GM12878 (cell line): Measurements from ENCODE around the gene CAMK2B.

Experiments
- CBX5 ChIP-seq: sonication (generic); IDR thresholded peaks from 2 replicates; pipeline ENCODE4 v1.6.1; 2016; ENCODE audit warnings: low read depth, moderate library complexity, mild to moderate bottlenecking, inconsistent platforms
- CHD1 ChIP-seq: IDR thresholded peaks from 2 replicates; pipeline ENCODE4 v1.6.1; 2012; ENCODE audit warnings: low read depth, low read length, improper control_type of control experiment
- SREBF1 ChIP-seq: IDR thresholded peaks from 2 replicates; pipeline ENCODE4 v1.6.1; 2012; ENCODE audit warnings: mild to moderate bottlenecking, low read length
- TBL1XR1 ChIP-seq: IDR thresholded peaks from 2 replicates; pipeline ENCODE4 v1.6.1; 2012; ENCODE audit warnings: low read depth, low read length, improper control_type of control experiment
- TCF12 ChIP-seq: IDR thresholded peaks from 2 replicates; pipeline ENCODE4 v1.6.1; 2011; ENCODE audit warnings: low read depth, mild to moderate bottlenecking, low read length
- ZSCAN29 ChIP-seq: fragments of 450-650 bp; IDR thresholded peaks from 2 replicates; pipeline ENCODE4 v1.6.1; 2017; ENCODE audit warnings: mild to moderate bottlenecking, moderate library complexity
- TF ChIP-seq, protein P1 (sequence below): fragments of 450-650 bp; IDR thresholded peaks from 2 replicates; pipeline ENCODE4 v1.6.1; 2016; ENCODE audit warnings: mild to moderate bottlenecking, moderate library complexity, borderline replicate concordance
- TF ChIP-seq, protein P2 (sequence below), 3 experiments: IDR thresholded peaks in 2 of 3; conservative IDR thresholded peaks in 1 of 3; 2 replicates each; pipeline ENCODE4 v1.5.1; 2011; ENCODE audit warnings: low read depth in 3 of 3, low read length in 3 of 3, mild to moderate bottlenecking in 3 of 3, control low read depth in 2 of 3, moderate library complexity in 2 of 3, inconsistent platforms in 1 of 3, mixed read lengths in 1 of 3; ENCODE audit not compliant: control insufficient read depth in 2 of 3, insufficient read depth in 1 of 3; ENCODE audit errors: extremely low read depth in 1 of 3

DNA sequence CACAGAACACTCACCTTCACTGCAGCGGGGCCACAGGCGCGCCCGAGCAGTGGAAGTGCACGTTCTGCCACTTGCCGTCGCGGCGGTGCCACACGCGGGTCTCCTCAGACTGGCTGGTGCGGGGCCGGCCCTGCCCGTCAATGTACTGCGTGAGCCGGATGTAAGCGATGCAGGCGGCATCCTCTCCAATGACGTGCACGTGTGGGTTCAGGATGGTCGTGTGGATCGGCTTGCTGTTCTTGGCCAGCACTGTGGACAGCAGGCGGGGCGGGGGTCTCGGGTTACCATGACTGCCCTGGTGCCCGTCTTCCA is 105.4 kb downstream of the CAMK2B start:
- no peak for TF ChIP-seq CBX5
- TF ChIP-seq, protein P1, sequence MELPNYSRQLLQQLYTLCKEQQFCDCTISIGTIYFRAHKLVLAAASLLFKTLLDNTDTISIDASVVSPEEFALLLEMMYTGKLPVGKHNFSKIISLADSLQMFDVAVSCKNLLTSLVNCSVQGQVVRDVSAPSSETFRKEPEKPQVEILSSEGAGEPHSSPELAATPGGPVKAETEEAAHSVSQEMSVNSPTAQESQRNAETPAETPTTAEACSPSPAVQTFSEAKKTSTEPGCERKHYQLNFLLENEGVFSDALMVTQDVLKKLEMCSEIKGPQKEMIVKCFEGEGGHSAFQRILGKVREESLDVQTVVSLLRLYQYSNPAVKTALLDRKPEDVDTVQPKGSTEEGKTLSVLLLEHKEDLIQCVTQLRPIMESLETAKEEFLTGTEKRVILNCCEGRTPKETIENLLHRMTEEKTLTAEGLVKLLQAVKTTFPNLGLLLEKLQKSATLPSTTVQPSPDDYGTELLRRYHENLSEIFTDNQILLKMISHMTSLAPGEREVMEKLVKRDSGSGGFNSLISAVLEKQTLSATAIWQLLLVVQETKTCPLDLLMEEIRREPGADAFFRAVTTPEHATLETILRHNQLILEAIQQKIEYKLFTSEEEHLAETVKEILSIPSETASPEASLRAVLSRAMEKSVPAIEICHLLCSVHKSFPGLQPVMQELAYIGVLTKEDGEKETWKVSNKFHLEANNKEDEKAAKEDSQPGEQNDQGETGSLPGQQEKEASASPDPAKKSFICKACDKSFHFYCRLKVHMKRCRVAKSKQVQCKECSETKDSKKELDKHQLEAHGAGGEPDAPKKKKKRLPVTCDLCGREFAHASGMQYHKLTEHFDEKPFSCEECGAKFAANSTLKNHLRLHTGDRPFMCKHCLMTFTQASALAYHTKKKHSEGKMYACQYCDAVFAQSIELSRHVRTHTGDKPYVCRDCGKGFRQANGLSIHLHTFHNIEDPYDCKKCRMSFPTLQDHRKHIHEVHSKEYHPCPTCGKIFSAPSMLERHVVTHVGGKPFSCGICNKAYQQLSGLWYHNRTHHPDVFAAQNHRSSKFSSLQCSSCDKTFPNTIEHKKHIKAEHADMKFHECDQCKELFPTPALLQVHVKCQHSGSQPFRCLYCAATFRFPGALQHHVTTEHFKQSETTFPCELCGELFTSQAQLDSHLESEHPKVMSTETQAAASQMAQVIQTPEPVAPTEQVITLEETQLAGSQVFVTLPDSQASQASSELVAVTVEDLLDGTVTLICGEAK, result no peak
- no peak for TF ChIP-seq TBL1XR1
- TF ChIP-seq, protein P2, sequence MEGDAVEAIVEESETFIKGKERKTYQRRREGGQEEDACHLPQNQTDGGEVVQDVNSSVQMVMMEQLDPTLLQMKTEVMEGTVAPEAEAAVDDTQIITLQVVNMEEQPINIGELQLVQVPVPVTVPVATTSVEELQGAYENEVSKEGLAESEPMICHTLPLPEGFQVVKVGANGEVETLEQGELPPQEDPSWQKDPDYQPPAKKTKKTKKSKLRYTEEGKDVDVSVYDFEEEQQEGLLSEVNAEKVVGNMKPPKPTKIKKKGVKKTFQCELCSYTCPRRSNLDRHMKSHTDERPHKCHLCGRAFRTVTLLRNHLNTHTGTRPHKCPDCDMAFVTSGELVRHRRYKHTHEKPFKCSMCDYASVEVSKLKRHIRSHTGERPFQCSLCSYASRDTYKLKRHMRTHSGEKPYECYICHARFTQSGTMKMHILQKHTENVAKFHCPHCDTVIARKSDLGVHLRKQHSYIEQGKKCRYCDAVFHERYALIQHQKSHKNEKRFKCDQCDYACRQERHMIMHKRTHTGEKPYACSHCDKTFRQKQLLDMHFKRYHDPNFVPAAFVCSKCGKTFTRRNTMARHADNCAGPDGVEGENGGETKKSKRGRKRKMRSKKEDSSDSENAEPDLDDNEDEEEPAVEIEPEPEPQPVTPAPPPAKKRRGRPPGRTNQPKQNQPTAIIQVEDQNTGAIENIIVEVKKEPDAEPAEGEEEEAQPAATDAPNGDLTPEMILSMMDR (IDR thresholded peaks at IDR 0.05 in 2 of 3, conservative IDR thresholded peaks at IDR 0.05 in 1 of 3; ENCODE audit: control insufficient read depth in 2 of 3, extremely low read depth in 1 of 3, insufficient read depth in 1 of 3, low read depth in 3 of 3, low read length in 3 of 3), result no peak
- TF ChIP-seq ZSCAN29, result no peak
- no peak for TF ChIP-seq TCF12
- no peak for TF ChIP-seq CHD1
- TF ChIP-seq SREBF1, result no peak
